Panc1 (cell line): ENCODE results near the gene POLR3H. TPM values are rescaled to one million over a fixed set of nuclear protein-coding genes. Genes with fewer than 3 reads are reported as not detected.
"Not testable (repeated sequence)": the region's sequence is repeated elsewhere in the genome, so short reads cannot be mapped to it uniquely, and the experiment has no call there.

ENCODE experiments used
- ATAC-seq: fragments of 200-7000 bp; cut with Tn5 transposase; 2 replicates; pipeline ENCODE4 v1.9.1; 2020; ENCODE audit warnings: mild to moderate bottlenecking, moderate library complexity
- BruUV-seq: library from RNA; stranded (reverse); fragments of 400-500 nt; replicated peaks from 2 replicates; lab custom pipeline; 2021; lab: Mats Ljungman, UMichigan
- CTCF ChIA-PET: fragments of 300-600 bp; sonication (Branson Sonifier 250); formaldehyde crosslinking; loops from one replicate; lab custom pipeline; 2022; ENCODE audit warnings: antibody characterized with exemption; lab: Charles Lee
- POLR2A ChIA-PET: fragments of 300-600 bp; sonication (Branson Sonifier 250); formaldehyde crosslinking; loops from one replicate; lab custom pipeline; 2022; ENCODE audit warnings: antibody characterized with exemption; lab: Charles Lee
- DNase-seq: peaks from one replicate; pipeline ENCODE4 v3.0.0-alpha.2; 2010; ENCODE audit warnings: low read depth, low spot score
- H3K27ac ChIP-seq: 2 replicates; pipeline ENCODE4 v1.5.1; 2011; ENCODE audit warnings: mild to moderate bottlenecking, low read length, inconsistent platforms
- H3K27me3 ChIP-seq: fragments of 200-500 bp; sonication (Bioruptor generic); 2 replicates; pipeline ENCODE4 v1.6.0; 2014; ENCODE audit warnings: low read length, inconsistent platforms; ENCODE audit not compliant: control insufficient read depth, insufficient read depth
- H3K36me3 ChIP-seq: fragments of 200-500 bp; sonication (Bioruptor generic); 2 replicates; pipeline ENCODE4 v1.5.1; 2014; ENCODE audit warnings: inconsistent platforms, mild to moderate bottlenecking, low read length, moderate library complexity; ENCODE audit not compliant: control insufficient read depth, insufficient read depth
- H3K4me1 ChIP-seq: 2 replicates; pipeline ENCODE4 v1.5.1; 2011; ENCODE audit warnings: inconsistent platforms, mild to moderate bottlenecking, low read length, moderate library complexity; ENCODE audit not compliant: control insufficient read depth, insufficient read depth
- H3K4me3 ChIP-seq, 2 experiments: 2 replicates each; pipeline ENCODE4 v1.5.1; 2011 to 2012; ENCODE audit warnings: low read depth in 2 of 2, low read length in 2 of 2, mild to moderate bottlenecking in 2 of 2, inconsistent platforms in 1 of 2, moderate library complexity in 1 of 2
- H3K9me3 ChIP-seq: fragments of 200-500 bp; sonication (Bioruptor generic); 2 replicates; pipeline ENCODE4 v1.5.1; 2014; ENCODE audit warnings: low read depth, mild to moderate bottlenecking, inconsistent platforms, low read length, moderate library complexity; ENCODE audit not compliant: control insufficient read depth, insufficient read depth
- POLR2AphosphoS5 ChIP-seq: IDR thresholded peaks from 2 replicates; pipeline ENCODE4 v1.6.1; 2012; ENCODE audit warnings: mild to moderate bottlenecking, low read depth, low read length, moderate library complexity
- SIN3A ChIP-seq: IDR thresholded peaks from 2 replicates; pipeline ENCODE4 v1.6.1; 2012; ENCODE audit warnings: low read depth, mild to moderate bottlenecking, low read length, moderate library complexity, borderline replicate concordance; ENCODE audit not compliant: insufficient read depth
- TCF7L2 ChIP-seq: IDR thresholded peaks from 2 replicates; pipeline ENCODE4 v1.6.1; 2011; ENCODE audit warnings: mild to moderate bottlenecking, low read depth, low read length, inconsistent platforms
- in situ Hi-C: cut with HindIII; loops from 2 replicates; pipeline ENCODE4 v1.10.0; 2016; ENCODE audit warnings: low sequenced_read_pairs, low pct_unique_long_range_greater_than_20kb
- intact Hi-C: fragments of 100-400 bp; cut with micrococcal nuclease; formaldehyde crosslinking; loops from one replicate; pipeline ENCODE4 v1.10.0; 2022; ENCODE audit not compliant: unreplicated experiment
- total RNA-seq: library from RNA; stranded (reverse); gene quantifications from one replicate; pipeline ENCODE4 v1.2.1, GENCODE V29; 2021; ENCODE audit not compliant: unreplicated experiment
- TF ChIP-seq, protein P1 (sequence below): fragments of 450-650 bp; IDR thresholded peaks from 2 replicates; pipeline ENCODE4 v1.5.1; 2017; ENCODE audit warnings: mild to moderate bottlenecking
- TF ChIP-seq, protein P2 (sequence below), 2 experiments: IDR thresholded peaks; 2 replicates each; pipeline ENCODE4 v1.6.1; 2011 to 2012; ENCODE audit warnings: low read depth in 2 of 2, control low read depth in 1 of 2, low read length in 1 of 2, mild to moderate bottlenecking in 1 of 2, moderate library complexity in 1 of 2; ENCODE audit not compliant: insufficient read depth in 1 of 2

POLR3H gene
- total RNA-seq, 1 experiment from 2014 or later: 46.6 TPM

DNA sequence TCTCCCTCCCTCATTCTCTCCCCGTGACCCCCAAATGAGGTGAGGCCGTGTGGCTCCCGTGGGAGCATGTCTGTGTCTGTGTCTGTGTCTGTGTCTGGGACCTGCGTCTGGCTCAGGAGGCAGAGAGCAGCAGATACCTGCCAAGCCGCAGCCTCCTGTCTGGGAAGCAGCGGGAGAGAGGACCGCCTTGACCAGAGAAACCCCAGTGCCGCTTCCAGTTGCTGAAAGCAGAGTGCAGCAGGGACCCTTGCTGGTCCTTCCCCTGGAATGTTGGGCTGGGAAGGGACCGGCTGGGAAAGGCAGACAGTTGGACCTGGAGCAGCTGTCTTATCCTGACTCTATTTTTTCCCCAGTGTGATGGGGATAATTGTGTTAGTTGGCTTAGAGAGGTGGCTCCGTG, 17.1 kb upstream of the POLR3H start:
- DNase-seq: no peak
- no peaks in the 10 kb centered on the region for H3K9me3 ChIP-seq
- no TSS peak for BruUV-seq
- 0 out of 2 replicates have a peak, but pooled peaks have one; percentile 2 for ATAC-seq
- ChIA-PET POLR2A (no interaction called here), CTCF (no interaction called here)
- intact Hi-C loops (no loop called here), in situ Hi-C loops (no loop called here)
- no peak for TF ChIP-seq POLR2AphosphoS5
- TF ChIP-seq SIN3A: no peak
- TF ChIP-seq, protein P1, sequence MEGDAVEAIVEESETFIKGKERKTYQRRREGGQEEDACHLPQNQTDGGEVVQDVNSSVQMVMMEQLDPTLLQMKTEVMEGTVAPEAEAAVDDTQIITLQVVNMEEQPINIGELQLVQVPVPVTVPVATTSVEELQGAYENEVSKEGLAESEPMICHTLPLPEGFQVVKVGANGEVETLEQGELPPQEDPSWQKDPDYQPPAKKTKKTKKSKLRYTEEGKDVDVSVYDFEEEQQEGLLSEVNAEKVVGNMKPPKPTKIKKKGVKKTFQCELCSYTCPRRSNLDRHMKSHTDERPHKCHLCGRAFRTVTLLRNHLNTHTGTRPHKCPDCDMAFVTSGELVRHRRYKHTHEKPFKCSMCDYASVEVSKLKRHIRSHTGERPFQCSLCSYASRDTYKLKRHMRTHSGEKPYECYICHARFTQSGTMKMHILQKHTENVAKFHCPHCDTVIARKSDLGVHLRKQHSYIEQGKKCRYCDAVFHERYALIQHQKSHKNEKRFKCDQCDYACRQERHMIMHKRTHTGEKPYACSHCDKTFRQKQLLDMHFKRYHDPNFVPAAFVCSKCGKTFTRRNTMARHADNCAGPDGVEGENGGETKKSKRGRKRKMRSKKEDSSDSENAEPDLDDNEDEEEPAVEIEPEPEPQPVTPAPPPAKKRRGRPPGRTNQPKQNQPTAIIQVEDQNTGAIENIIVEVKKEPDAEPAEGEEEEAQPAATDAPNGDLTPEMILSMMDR: no peak
- TF ChIP-seq, protein P2, sequence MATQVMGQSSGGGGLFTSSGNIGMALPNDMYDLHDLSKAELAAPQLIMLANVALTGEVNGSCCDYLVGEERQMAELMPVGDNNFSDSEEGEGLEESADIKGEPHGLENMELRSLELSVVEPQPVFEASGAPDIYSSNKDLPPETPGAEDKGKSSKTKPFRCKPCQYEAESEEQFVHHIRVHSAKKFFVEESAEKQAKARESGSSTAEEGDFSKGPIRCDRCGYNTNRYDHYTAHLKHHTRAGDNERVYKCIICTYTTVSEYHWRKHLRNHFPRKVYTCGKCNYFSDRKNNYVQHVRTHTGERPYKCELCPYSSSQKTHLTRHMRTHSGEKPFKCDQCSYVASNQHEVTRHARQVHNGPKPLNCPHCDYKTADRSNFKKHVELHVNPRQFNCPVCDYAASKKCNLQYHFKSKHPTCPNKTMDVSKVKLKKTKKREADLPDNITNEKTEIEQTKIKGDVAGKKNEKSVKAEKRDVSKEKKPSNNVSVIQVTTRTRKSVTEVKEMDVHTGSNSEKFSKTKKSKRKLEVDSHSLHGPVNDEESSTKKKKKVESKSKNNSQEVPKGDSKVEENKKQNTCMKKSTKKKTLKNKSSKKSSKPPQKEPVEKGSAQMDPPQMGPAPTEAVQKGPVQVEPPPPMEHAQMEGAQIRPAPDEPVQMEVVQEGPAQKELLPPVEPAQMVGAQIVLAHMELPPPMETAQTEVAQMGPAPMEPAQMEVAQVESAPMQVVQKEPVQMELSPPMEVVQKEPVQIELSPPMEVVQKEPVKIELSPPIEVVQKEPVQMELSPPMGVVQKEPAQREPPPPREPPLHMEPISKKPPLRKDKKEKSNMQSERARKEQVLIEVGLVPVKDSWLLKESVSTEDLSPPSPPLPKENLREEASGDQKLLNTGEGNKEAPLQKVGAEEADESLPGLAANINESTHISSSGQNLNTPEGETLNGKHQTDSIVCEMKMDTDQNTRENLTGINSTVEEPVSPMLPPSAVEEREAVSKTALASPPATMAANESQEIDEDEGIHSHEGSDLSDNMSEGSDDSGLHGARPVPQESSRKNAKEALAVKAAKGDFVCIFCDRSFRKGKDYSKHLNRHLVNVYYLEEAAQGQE (IDR thresholded peaks at IDR 0.05; ENCODE audit: insufficient read depth in 1 of 2, low read depth in 2 of 2, low read length in 1 of 2): no peak
- TF ChIP-seq TCF7L2: no peak
- no peaks in the 10 kb centered on the region for H3K27me3 ChIP-seq
- H3K36me3 ChIP-seq: no peaks in the 10 kb centered on the region
- peaks cover 51% of the 10 kb centered on the region for H3K4me1 ChIP-seq
- H3K4me3 ChIP-seq: peak overlapping the region in 1 of 2 experiments; percentile 18; a peak in 1 of 4 replicates
- H3K27ac ChIP-seq: peak overlapping the region; percentile 70; the same call in 1 of the 2 replicates

DNA sequence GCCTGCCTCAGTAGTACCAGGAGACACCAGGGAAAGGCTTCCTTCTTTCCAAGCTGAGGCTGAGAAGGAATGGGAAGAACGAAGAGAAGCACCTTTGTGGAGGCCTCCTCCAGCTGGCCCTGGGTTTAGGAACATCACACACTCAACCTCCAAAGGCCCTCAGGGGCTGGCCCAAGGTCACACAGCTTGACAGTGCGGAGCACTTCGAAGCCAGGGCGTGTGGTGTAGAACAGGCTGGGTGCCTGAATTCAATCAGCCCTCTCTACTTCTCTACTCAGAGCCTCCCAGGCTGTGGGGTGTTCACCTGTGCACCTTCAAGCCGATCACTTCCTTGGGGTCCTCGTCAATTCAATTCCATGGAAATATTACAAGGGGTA, 15.8 kb upstream of the POLR3H start:
- Histone ChIP-seq H3K9me3 (no peaks in the 10 kb centered on the region), H3K4me3 (no peak overlapping the region), H3K4me1 (peaks cover 54% of the 10 kb centered on the region), H3K36me3 (no peaks in the 10 kb centered on the region), H3K27me3 (no peaks in the 10 kb centered on the region), H3K27ac (no peak overlapping the region)
- no peak for DNase-seq
- no peak for ATAC-seq
- BruUV-seq: no TSS peak
- intact Hi-C loops: no loop called here
- ChIA-PET CTCF (no interaction called here), POLR2A (no interaction called here)
- TF ChIP-seq POLR2AphosphoS5: no peak
- TF ChIP-seq, protein P2 (IDR thresholded peaks at IDR 0.05; ENCODE audit: insufficient read depth in 1 of 2, low read depth in 2 of 2, low read length in 1 of 2): no peak
- TF ChIP-seq TCF7L2: no peak
- TF ChIP-seq SIN3A: no peak
- TF ChIP-seq, protein P1: no peak
- in situ Hi-C loops: no loop called here

DNA sequence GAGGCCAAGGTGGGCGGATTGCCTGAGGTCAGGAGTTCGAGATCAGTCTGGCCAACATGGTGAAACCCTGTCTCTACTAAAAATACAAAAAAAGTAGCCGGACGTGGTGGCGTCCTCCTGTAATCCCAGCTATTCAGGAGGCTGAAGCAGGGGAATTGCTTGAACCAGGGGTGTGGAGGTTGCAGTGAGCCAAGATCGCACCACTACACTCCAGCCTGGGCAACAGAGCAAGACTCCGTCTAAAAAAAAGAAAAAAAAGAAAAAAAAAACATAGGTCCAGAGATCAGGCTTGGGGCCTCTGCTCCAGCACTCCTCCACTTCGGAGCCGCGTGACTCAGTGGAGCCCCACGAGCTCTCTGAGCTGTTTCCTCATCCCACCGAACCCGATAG, 14.0 kb upstream of the POLR3H start:
- CTCF ChIA-PET, H3K27ac ChIP-seq, intact Hi-C loops, POLR2A ChIA-PET, H3K4me3 ChIP-seq, H3K36me3 ChIP-seq, BruUV-seq, H3K27me3 ChIP-seq, ATAC-seq, H3K9me3 ChIP-seq, DNase-seq, in situ Hi-C loops: not testable (repeated sequence)
- peaks cover 46% of the 10 kb centered on the region for H3K4me1 ChIP-seq
